ENCODE measurements around the gene FAM169A.
"Not testable (repeated sequence)": the region's sequence is repeated elsewhere in the genome, so short reads cannot be mapped to it uniquely, and the experiment has no call there.

Gene FAM169A

DNA sequence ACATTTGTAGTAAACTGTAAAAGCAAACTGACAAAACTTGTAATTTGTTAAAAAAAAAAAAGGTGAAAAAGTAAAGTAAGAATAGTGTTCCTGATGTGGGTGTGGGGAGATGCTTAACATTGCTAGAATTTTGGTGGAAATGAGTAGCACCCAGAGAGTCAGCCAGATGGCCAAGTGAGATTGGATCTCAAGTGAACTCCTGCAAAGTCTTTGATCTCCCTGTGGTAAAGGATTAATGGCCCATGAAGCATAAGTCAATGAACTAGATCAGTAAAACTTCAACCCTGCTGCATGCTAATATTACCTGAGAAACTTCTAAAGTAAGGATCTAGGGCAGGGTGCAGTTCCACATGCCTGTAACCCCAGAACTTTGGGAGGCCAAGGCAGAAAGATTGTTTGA is 19.0 kb upstream of the FAM169A start:
- Histone ChIP-seq H4K20me1 (ENCODE audit: insufficient read depth, low read length) (no peaks in the 10 kb centered on the region), H3F3A (ENCODE audit: insufficient read depth, low read length) (no peaks in the 10 kb centered on the region), H3K4me3 (ENCODE audit: low read length) (no peak overlapping the region), H3K4me2 (ENCODE audit: low read depth, low read length) (no peak overlapping the region), H3K9me3 (replicated peaks; ENCODE audit: insufficient read depth, low read length) (no peaks in the 10 kb centered on the region), H3K27ac (ENCODE audit: low read length) (no peak overlapping the region), H3K79me2 (ENCODE audit: low read length) (no peaks in the 10 kb centered on the region), H2AFZ (ENCODE audit: low read length) (no peak overlapping the region), H3K9ac (ENCODE audit: low read length) (no peak overlapping the region), H3K9me2 (replicated peaks; ENCODE audit: insufficient read depth, low read length) (no peaks in the 10 kb centered on the region), H3K4me1 (ENCODE audit: low read length) (no peaks in the 10 kb centered on the region), H3K27me3 (replicated peaks; ENCODE audit: insufficient read depth, low read length) (no peaks in the 10 kb centered on the region), H3K36me3 (replicated peaks; ENCODE audit: insufficient read depth, low read length) (no peaks in the 10 kb centered on the region)
- TF ChIP-seq EZH2phosphoT487 (IDR thresholded peaks at IDR 0.05; ENCODE audit: low read length): no peak
- TF ChIP-seq, protein P1, sequence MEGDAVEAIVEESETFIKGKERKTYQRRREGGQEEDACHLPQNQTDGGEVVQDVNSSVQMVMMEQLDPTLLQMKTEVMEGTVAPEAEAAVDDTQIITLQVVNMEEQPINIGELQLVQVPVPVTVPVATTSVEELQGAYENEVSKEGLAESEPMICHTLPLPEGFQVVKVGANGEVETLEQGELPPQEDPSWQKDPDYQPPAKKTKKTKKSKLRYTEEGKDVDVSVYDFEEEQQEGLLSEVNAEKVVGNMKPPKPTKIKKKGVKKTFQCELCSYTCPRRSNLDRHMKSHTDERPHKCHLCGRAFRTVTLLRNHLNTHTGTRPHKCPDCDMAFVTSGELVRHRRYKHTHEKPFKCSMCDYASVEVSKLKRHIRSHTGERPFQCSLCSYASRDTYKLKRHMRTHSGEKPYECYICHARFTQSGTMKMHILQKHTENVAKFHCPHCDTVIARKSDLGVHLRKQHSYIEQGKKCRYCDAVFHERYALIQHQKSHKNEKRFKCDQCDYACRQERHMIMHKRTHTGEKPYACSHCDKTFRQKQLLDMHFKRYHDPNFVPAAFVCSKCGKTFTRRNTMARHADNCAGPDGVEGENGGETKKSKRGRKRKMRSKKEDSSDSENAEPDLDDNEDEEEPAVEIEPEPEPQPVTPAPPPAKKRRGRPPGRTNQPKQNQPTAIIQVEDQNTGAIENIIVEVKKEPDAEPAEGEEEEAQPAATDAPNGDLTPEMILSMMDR (IDR thresholded peaks at IDR 0.05; ENCODE audit: low read length): no peak
- no peak for TF ChIP-seq EZH2 (optimal IDR thresholded peaks at IDR 0.05; ENCODE audit: low read depth, low read length)
- no peak for DNase-seq

DNA sequence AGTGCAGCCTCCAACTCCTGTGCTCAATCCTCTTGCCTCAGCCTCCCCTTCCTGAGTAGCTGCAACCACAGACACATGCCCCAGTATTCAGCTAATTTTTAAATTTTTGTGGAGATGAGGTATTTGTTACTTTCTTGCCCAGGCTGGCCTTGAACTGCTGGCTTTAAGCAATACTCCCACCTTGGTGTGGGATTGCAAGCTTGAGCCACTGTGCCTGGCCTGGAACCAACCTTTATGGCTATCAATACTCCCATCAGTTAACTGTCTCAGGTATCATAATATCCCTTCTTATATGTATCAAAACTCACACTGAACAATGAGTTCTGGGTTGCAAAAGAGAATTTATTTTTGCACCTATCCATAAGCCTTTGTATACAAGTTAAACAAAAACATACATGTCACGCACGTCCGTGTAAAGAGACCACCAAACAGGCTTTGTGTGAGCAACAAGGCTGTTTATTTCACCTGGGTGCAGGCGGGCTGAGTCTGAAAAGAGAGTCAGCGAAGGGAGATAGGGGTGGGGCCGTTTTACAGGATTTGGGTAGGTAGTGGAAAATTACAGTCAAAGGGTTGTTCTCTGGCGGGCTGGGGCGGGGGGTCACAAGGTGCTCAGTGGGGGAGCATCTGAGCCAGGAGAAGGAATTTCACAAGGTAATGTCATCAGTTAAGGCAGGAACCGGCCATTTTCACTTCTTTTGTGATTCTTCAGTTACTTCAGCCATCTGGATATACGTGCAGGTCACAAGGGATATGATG is 16.4 kb upstream of the FAM169A start:
- not testable (repeated sequence) for DNase-seq; H3F3A ChIP-seq (ENCODE audit: insufficient read depth, low read length); H3K79me2 ChIP-seq (ENCODE audit: low read length); H4K20me1 ChIP-seq (ENCODE audit: insufficient read depth, low read length); H3K4me2 ChIP-seq (ENCODE audit: low read depth, low read length); H3K9ac ChIP-seq (ENCODE audit: low read length); H3K27ac ChIP-seq (ENCODE audit: low read length); H3K27me3 ChIP-seq (replicated peaks; ENCODE audit: insufficient read depth, low read length); H3K9me2 ChIP-seq (replicated peaks; ENCODE audit: insufficient read depth, low read length); H3K4me1 ChIP-seq (ENCODE audit: low read length); H2AFZ ChIP-seq (ENCODE audit: low read length); H3K4me3 ChIP-seq (ENCODE audit: low read length); H3K36me3 ChIP-seq (replicated peaks; ENCODE audit: insufficient read depth, low read length); H3K9me3 ChIP-seq (replicated peaks; ENCODE audit: insufficient read depth, low read length)

DNA sequence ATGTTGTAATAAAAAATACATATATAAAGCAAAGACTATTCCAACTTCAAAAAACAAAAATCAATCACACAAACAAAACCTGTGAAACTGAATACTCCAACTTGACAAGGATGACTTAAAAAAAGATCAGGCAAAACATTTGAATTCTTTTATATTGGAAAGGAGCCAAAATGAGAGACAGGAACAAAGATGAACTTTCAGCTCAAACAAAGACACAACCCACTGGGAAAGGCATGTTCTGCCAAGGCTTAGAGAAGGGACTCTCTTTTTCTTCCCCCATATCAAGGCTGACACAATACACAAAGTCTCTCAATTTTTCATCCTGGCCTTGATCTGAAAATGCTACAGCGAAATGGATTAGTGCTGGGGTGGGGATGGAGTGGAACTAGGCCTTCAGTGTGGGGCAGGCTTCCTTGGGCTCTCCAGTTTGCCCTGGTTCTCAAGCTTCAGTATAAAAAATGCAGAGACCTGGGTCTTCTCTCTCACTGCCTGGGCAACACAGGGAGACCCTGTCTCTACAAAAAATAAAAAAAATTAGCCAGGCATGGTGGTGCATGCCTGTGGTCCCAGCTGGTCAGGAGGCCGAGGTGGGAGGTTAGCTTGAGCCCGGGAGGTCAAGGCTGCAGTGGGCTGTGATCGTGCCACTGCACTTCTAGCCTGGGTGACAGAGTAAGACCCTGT is 11.6 kb upstream of the FAM169A start:
- Histone ChIP-seq H3K4me2 (ENCODE audit: low read depth, low read length) (no peak overlapping the region), H3K27ac (ENCODE audit: low read length) (no peak overlapping the region), H3K4me1 (ENCODE audit: low read length) (no peaks in the 10 kb centered on the region), H3K27me3 (replicated peaks; ENCODE audit: insufficient read depth, low read length) (no peaks in the 10 kb centered on the region), H3K9me2 (replicated peaks; ENCODE audit: insufficient read depth, low read length) (no peaks in the 10 kb centered on the region), H4K20me1 (ENCODE audit: insufficient read depth, low read length) (no peaks in the 10 kb centered on the region), H3K9ac (ENCODE audit: low read length) (no peak overlapping the region), H3K79me2 (ENCODE audit: low read length) (no peaks in the 10 kb centered on the region), H3K4me3 (ENCODE audit: low read length) (no peak overlapping the region), H2AFZ (ENCODE audit: low read length) (no peak overlapping the region), H3K36me3 (replicated peaks; ENCODE audit: insufficient read depth, low read length) (no peaks in the 10 kb centered on the region), H3F3A (ENCODE audit: insufficient read depth, low read length) (no peaks in the 10 kb centered on the region), H3K9me3 (replicated peaks; ENCODE audit: insufficient read depth, low read length) (no peaks in the 10 kb centered on the region)
- no peak for DNase-seq
- TF ChIP-seq EZH2 (optimal IDR thresholded peaks at IDR 0.05; ENCODE audit: low read depth, low read length) (no peak), EZH2phosphoT487 (IDR thresholded peaks at IDR 0.05; ENCODE audit: low read length) (no peak)
- TF ChIP-seq, protein P1 (IDR thresholded peaks at IDR 0.05; ENCODE audit: low read length): no peak
